GM12878 (cell line): ENCODE measurements around the gene BDH1. TPM values are rescaled to one million over a fixed set of nuclear protein-coding genes. Genes with fewer than 3 reads are reported as not detected.

Experiments
- ATAC-seq: fragments of 200-7000 bp; cut with Tn5 transposase; 3 replicates; pipeline ENCODE4 v1.9.1; 2020; ENCODE audit warnings: mild to moderate bottlenecking, moderate library complexity
- BruUV-seq: library from RNA; stranded (reverse); fragments of 400-500 nt; replicated peaks from 2 replicates; lab custom pipeline; 2021; lab: Mats Ljungman, UMichigan
- CTCF ChIA-PET: fragments of 300-600 bp; sonication (Branson Sonifier 250); formaldehyde crosslinking; extraction: SDS; loops from one replicate; lab custom pipeline; 2021; ENCODE audit warnings: inconsistent platforms; lab: Yijun Ruan, JAX
- POLR2A ChIA-PET: fragments of 350-600 bp; formaldehyde crosslinking; extraction: SDS; loops from one replicate; lab custom pipeline; 2021; ENCODE audit warnings: inconsistent platforms; lab: Charles Lee
- RAD21 ChIA-PET: fragments of 300-600 bp; sonication (Branson Sonifier 250); formaldehyde crosslinking; loops from one replicate; lab custom pipeline; 2023; ENCODE audit warnings: antibody characterized with exemption; ENCODE audit not compliant: unreplicated experiment; lab: Charles Lee
- SMC1A ChIA-PET: fragments of 300-600 bp; sonication (Branson Sonifier 250); formaldehyde crosslinking; loops from one replicate; lab custom pipeline; 2023; ENCODE audit not compliant: unreplicated experiment, uncharacterized antibody; lab: Charles Lee
- DNase-seq: peaks from one replicate; pipeline ENCODE4 v3.0.0-alpha.2; 2011; ENCODE audit warnings: low read depth, low spot score
- FAIRE-seq: peaks from 3 replicates; lab custom pipeline; 2011; peaks lifted over from hg19 to GRCh38; lab: Jason Lieb, UNC
- H2AFZ ChIP-seq: 2 replicates; pipeline ENCODE4 v1.6.0; 2011; ENCODE audit warnings: low read depth, low read length, control low read depth; ENCODE audit not compliant: control insufficient read depth
- H3K27ac ChIP-seq: 2 replicates; pipeline ENCODE4 v1.5.1; 2011; ENCODE audit warnings: control low read depth; ENCODE audit not compliant: control insufficient read depth, insufficient read depth
- H3K27me3 ChIP-seq, 2 experiments: replicated peaks in 1 of 2; 2 replicates each; pipeline versions ENCODE4 v1.6.0 to v1.6.1; 2011; ENCODE audit warnings: low read length in 1 of 2; ENCODE audit not compliant: control insufficient read depth in 2 of 2, insufficient read depth in 2 of 2
- H3K36me3 ChIP-seq, 2 experiments: 2 replicates each; pipeline ENCODE4 v1.5.1; 2011; ENCODE audit warnings: low read length in 1 of 2; ENCODE audit not compliant: control insufficient read depth in 2 of 2, insufficient read depth in 2 of 2
- H3K4me1 ChIP-seq: 2 replicates; pipeline ENCODE4 v1.6.1; 2011; ENCODE audit warnings: mild to moderate bottlenecking, low read length, moderate library complexity, mixed read lengths; ENCODE audit not compliant: control insufficient read depth, insufficient read depth
- H3K4me2 ChIP-seq: 2 replicates; pipeline ENCODE4 v1.6.0; 2011; ENCODE audit warnings: control low read depth; ENCODE audit not compliant: control insufficient read depth, insufficient read depth
- H3K4me3 ChIP-seq: fragments of 200-600 bp; sonication (generic); 2 replicates; pipeline ENCODE4 v1.5.1; 2016
- H3K79me2 ChIP-seq: 2 replicates; pipeline ENCODE4 v1.6.0; 2011; ENCODE audit warnings: low read length; ENCODE audit not compliant: control insufficient read depth, insufficient read depth
- H3K9ac ChIP-seq: 2 replicates; pipeline ENCODE4 v1.8.0; 2011; ENCODE audit warnings: low read length, control low read depth, mixed read lengths; ENCODE audit not compliant: control insufficient read depth, insufficient read depth
- H3K9me3 ChIP-seq: replicated peaks from 3 replicates; pipeline ENCODE4 v1.5.1; 2011; ENCODE audit warnings: mild to moderate bottlenecking, low read length; ENCODE audit not compliant: control insufficient read depth, insufficient read depth
- H4K20me1 ChIP-seq: 2 replicates; pipeline ENCODE4 v1.6.0; 2011; ENCODE audit not compliant: control insufficient read depth, insufficient read depth
- CREB1 ChIP-seq: IDR thresholded peaks from 2 replicates; pipeline ENCODE4 v1.6.1; 2012; ENCODE audit warnings: low read depth, mild to moderate bottlenecking, inconsistent platforms
- FOS ChIP-seq: IDR thresholded peaks from 3 replicates; pipeline ENCODE4 v1.6.1; 2011; ENCODE audit warnings: borderline replicate concordance; ENCODE audit not compliant: insufficient read length; ENCODE audit errors: extremely low read depth
- KAT2A ChIP-seq: conservative IDR thresholded peaks from 2 replicates; pipeline ENCODE4 v1.6.1; 2011; ENCODE audit warnings: low read depth, low read length; ENCODE audit not compliant: control insufficient read depth
- KDM1A ChIP-seq: fragments of 200-600 bp; sonication (generic); IDR thresholded peaks from 2 replicates; pipeline ENCODE4 v1.6.1; 2016; ENCODE audit warnings: borderline replicate concordance
- MYB ChIP-seq: fragments of 150-350 bp; IDR thresholded peaks from 2 replicates; pipeline ENCODE4 v1.6.1; 2014; ENCODE audit warnings: mild to moderate bottlenecking, low read depth, low read length, borderline replicate concordance
- POLR2AphosphoS5 ChIP-seq: IDR thresholded peaks from 2 replicates; pipeline ENCODE4 v1.6.1; 2011; ENCODE audit warnings: mild to moderate bottlenecking, low read length, inconsistent platforms
- WGBS: methylation state at CpG from one replicate; pipeline ENCODE4 v1.1.6; 2016; ENCODE audit warnings: low lambda C conversion rate; ENCODE audit not compliant: insufficient replicate concordance, insufficient coverage; ENCODE audit errors: missing lambda C conversion rate; 5-methylcytosine and 5-hydroxymethylcytosine counted together
- in situ Hi-C: fragments of 300-500 bp; cut with MboI; formaldehyde crosslinking; loops from 9 replicates; pipeline ENCODE4 v1.14.3; 2018; ENCODE audit warnings: mixed read lengths
- intact Hi-C: fragments of 100-400 bp; cut with micrococcal nuclease; formaldehyde crosslinking; loops from one replicate; pipeline ENCODE4 v1.14.2; 2022; ENCODE audit not compliant: unreplicated experiment
- polyA plus RNA-seq, 11 experiments: library from polyadenylated mRNA; depleted of rRNA in 4 of 11; unstranded in 6 of 11; stranded (reverse) in 5 of 11; fragments of >200 nt; fragmentation: Nextera tagmentation in 4 of 11; fragmentation: Illumina TruSeq in 1 of 11; extraction: Ambion mirVana in 4 of 11; extraction: Trizol in 1 of 11; gene quantifications; 1 replicate in 1 of 11; 2 replicates in 10 of 11; pipeline versions ENCODE4 v1.2.1 to v1.2.3, GENCODE V29; 2011 to 2016; ENCODE audit warnings: inconsistent platforms in 2 of 11, missing spikeins in 2 of 11, low read depth in 1 of 11
- total RNA-seq, 4 experiments: library from RNA; depleted of rRNA in 3 of 4; stranded (reverse); fragments of >200 nt in 3 of 4; fragmentation: Illumina TruSeq in 1 of 4; extraction: Trizol in 1 of 4; gene quantifications; 2 replicates each; pipeline versions ENCODE4 v1.2.1 to v1.2.3, GENCODE V29; 2013 to 2021
- TF ChIP-seq, protein P1 (sequence below): IDR thresholded peaks from 2 replicates; pipeline ENCODE4 v1.6.1; 2011; ENCODE audit warnings: low read depth, low read length, improper control_type of control experiment, borderline replicate concordance

BDH1 gene
- total and polyA plus RNA-seq, 10 of the 15 experiments (the other 5 are each of a cell fraction or from before 2014, with no cell fraction given): 11.3 to 84.5 (median 60.3) TPM

GRCh38 chr3:197549261-197549885 is 6.4 kb downstream of the BDH1 start:
- H3K4me3 ChIP-seq: no peak overlapping the region
- no peaks in the 10 kb centered on the region for H4K20me1 ChIP-seq
- no peak for DNase-seq
- CTCF ChIA-PET: interaction anchor here (0.8 kb wide), 1 partner anchor 9 kb away, joined by 3 read pairs; no protein-coding TSS in a partner anchor
- H3K9ac ChIP-seq: no peak overlapping the region
- SMC1A ChIA-PET: interaction anchor here (0.6 kb wide), 1 partner anchor 842 kb away, joined by 3 read pairs; no protein-coding TSS in a partner anchor
- no peak overlapping the region for H3K27ac ChIP-seq
- POLR2A ChIA-PET: interaction anchor here (0.5 kb wide), 1 partner anchor 226 kb away, joined by 6 read pairs; no protein-coding TSS in a partner anchor
- WGBS: 98% methylated on average over 6 of the region's 6 CpGs
- no peaks in the 10 kb centered on the region for H3K27me3 ChIP-seq
- intact Hi-C loops: no loop called here
- FAIRE-seq: no peak
- in situ Hi-C loops: no loop called here
- RAD21 ChIA-PET: no interaction called here
- no peak overlapping the region for H3K4me2 ChIP-seq
- H3K9me3 ChIP-seq: no peaks in the 10 kb centered on the region
- BruUV-seq: no TSS peak
- H3K4me1 ChIP-seq: no peaks in the 10 kb centered on the region; the same call in 1 of the 2 replicates
- ATAC-seq: no peak
- H2AFZ ChIP-seq: no peak overlapping the region
- TF ChIP-seq MYB (no peak), POLR2AphosphoS5 (no peak), KAT2A (no peak), CREB1 (no peak), FOS (no peak), KDM1A (no peak)
- TF ChIP-seq, protein P1, sequence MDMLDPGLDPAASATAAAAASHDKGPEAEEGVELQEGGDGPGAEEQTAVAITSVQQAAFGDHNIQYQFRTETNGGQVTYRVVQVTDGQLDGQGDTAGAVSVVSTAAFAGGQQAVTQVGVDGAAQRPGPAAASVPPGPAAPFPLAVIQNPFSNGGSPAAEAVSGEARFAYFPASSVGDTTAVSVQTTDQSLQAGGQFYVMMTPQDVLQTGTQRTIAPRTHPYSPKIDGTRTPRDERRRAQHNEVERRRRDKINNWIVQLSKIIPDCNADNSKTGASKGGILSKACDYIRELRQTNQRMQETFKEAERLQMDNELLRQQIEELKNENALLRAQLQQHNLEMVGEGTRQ: no peak
- no peaks in the 10 kb centered on the region; a peak in 2 of 4 replicates for H3K36me3 ChIP-seq
- peaks cover 12% of the 10 kb centered on the region for H3K79me2 ChIP-seq
